GM18907 (cell line): ENCODE data around the gene KCNH1.

Experiments
- ATAC-seq: cut with Tn5 transposase; IDR thresholded peaks from one replicate; pipeline ENCODE4 v1.9.1; 2021; ENCODE audit warnings: mild to moderate bottlenecking, moderate library complexity; ENCODE audit not compliant: unreplicated experiment

The KCNH1 gene

GRCh38 chr1:210817385-210818275 is 316.3 kb downstream of the KCNH1 start:
- ATAC-seq = no peak

- no peak for ATAC-seq
These were observed 318.1 kb downstream of the KCNH1 start for GRCh38 chr1:210815641-210816550.

GRCh38 chr1:210814382-210815123 is 319.4 kb downstream of the KCNH1 start:
- no peak for ATAC-seq

- ATAC-seq = no peak
These were observed 332.4 kb downstream of the KCNH1 start for GRCh38 chr1:210801501-210801900.

GRCh38 chr1:210800756-210801155 is 333.2 kb downstream of the KCNH1 start:
- no peak for ATAC-seq

GRCh38 chr1:210800301-210800700 is 333.6 kb downstream of the KCNH1 start:
- ATAC-seq = no peak

- ATAC-seq = no peak
These were observed 336.5 kb downstream of the KCNH1 start for GRCh38 chr1:210797422-210797821.

GRCh38 chr1:210796421-210796820 is 337.5 kb downstream of the KCNH1 start:
- no peak for ATAC-seq

- no peak for ATAC-seq
These were observed 339.5 kb downstream of the KCNH1 start for GRCh38 chr1:210794445-210794844.

- ATAC-seq = no peak
These were observed 341.5 kb downstream of the KCNH1 start for GRCh38 chr1:210792250-210793102.

- no peak for ATAC-seq
These were observed 343.8 kb downstream of the KCNH1 start for GRCh38 chr1:210790196-210790595.

GRCh38 chr1:210787800-210788199 is 346.1 kb downstream of the KCNH1 start:
- ATAC-seq = no peak

GRCh38 chr1:210786546-210786945 is 347.4 kb downstream of the KCNH1 start:
- ATAC-seq = no peak

GRCh38 chr1:210783925-210784324 is 350.0 kb downstream of the KCNH1 start:
- no peak for ATAC-seq

- no peak for ATAC-seq
These were observed 352.3 kb downstream of the KCNH1 start for GRCh38 chr1:210781652-210782051.

- no peak for ATAC-seq
These were observed 354.7 kb downstream of the KCNH1 start for GRCh38 chr1:210779269-210779668.

GRCh38 chr1:210777914-210778313 is 356.0 kb downstream of the KCNH1 start:
- no peak for ATAC-seq

GRCh38 chr1:210776712-210777111 is 357.2 kb downstream of the KCNH1 start:
- no peak for ATAC-seq

GRCh38 chr1:210775289-210775688 is 358.7 kb downstream of the KCNH1 start:
- ATAC-seq = no peak

- no peak for ATAC-seq
These were observed 360.5 kb downstream of the KCNH1 start for GRCh38 chr1:210773450-210773849.
